Glomerular endothelial cell (primary cell): Measurements from ENCODE around the gene ORAI1. TPM values are rescaled to one million over a fixed set of nuclear protein-coding genes. Genes with fewer than 3 reads are reported as not detected.

Source experiments
- DNase-seq: peaks from one replicate; pipeline ENCODE4 v3.0.0-alpha.2; 2011; ENCODE audit warnings: low read depth, low spot score; ENCODE audit errors: extremely low read depth
- total RNA-seq: library from RNA; depleted of rRNA; stranded (reverse); fragments of >200 nt; gene quantifications from 2 replicates; pipeline ENCODE4 v1.2.3, GENCODE V29; 2015

The ORAI1 gene
- total RNA-seq, 1 donor from 2014 or later: 37.4 TPM

GRCh38 chr12:121689430-121689829, 63.1 kb downstream of the ORAI1 start:
- no peak for DNase-seq

Other genes with a start within 250 kb of the ORAI1 start
- gene RNF34, start 226.4 kb upstream of the ORAI1 start, total RNA-seq: 49.4 and 50.7 TPM in 2 replicates
- 18.4 and 29.2 TPM in 2 replicates for gene KDM2B, start 45.5 kb upstream of the ORAI1 start, total RNA-seq
- gene MORN3, start 43.1 kb downstream of the ORAI1 start, total RNA-seq: 0.73 and 0.88 TPM in 2 replicates
- 12.2 and 13.7 TPM in 2 replicates for gene TMEM120B, start 86.2 kb downstream of the ORAI1 start, total RNA-seq
- gene RHOF, start 167.2 kb downstream of the ORAI1 start, total RNA-seq: 26.1 and 50.7 TPM in 2 replicates
- 7.1 and 15.2 TPM in 2 replicates for gene SETD1B, start 177.5 kb downstream of the ORAI1 start, total RNA-seq
- not detected in 2 replicates for gene HPD, start 232.3 kb downstream of the ORAI1 start, total RNA-seq